H1 (cell line): ENCODE results near the gene RTF1.

Source experiments
- EP300 ChIP-seq, 2 experiments: IDR thresholded peaks; 1 replicate in 1 of 2; 2 replicates in 1 of 2; pipeline ENCODE4 v1.6.1; 2011 to 2012; ENCODE audit warnings: low read depth in 2 of 2, low read length in 2 of 2, mild to moderate bottlenecking in 2 of 2, borderline replicate concordance in 1 of 2, inconsistent platforms in 1 of 2, moderate library complexity in 1 of 2
- HDAC6 ChIP-seq: IDR thresholded peaks from one replicate; pipeline ENCODE4 v1.7.1; 2012; ENCODE audit warnings: low read depth, mild to moderate bottlenecking, inconsistent platforms, low read length, moderate library complexity
- POLR2A ChIP-seq, 2 experiments: IDR thresholded peaks; 1 replicate in 1 of 2; 2 replicates in 1 of 2; pipeline ENCODE4 v1.6.1; 2011; ENCODE audit warnings: low read depth in 2 of 2, low read length in 2 of 2, mild to moderate bottlenecking in 2 of 2; ENCODE audit errors: control extremely low read depth in 1 of 2
- SIN3A ChIP-seq, 2 experiments: IDR thresholded peaks in 1 of 2; conservative IDR thresholded peaks in 1 of 2; 2 replicates each; pipeline ENCODE4 v1.6.1; 2011 to 2012; ENCODE audit warnings: low read length in 2 of 2, improper control_type of control experiment in 1 of 2, low read depth in 1 of 2, mild to moderate bottlenecking in 1 of 2
- TF ChIP-seq, protein P1 (sequence below), 3 experiments: IDR thresholded peaks; 1 replicate in 2 of 3; 2 replicates in 1 of 3; pipeline versions ENCODE4 v1.5.1 to v1.6.1; 2011; ENCODE audit warnings: low read length in 3 of 3, mild to moderate bottlenecking in 3 of 3, inconsistent platforms in 2 of 3, low read depth in 1 of 3, moderate library complexity in 1 of 3; ENCODE audit not compliant: insufficient read depth in 1 of 3; ENCODE audit errors: control extremely low read depth in 1 of 3

DNA sequence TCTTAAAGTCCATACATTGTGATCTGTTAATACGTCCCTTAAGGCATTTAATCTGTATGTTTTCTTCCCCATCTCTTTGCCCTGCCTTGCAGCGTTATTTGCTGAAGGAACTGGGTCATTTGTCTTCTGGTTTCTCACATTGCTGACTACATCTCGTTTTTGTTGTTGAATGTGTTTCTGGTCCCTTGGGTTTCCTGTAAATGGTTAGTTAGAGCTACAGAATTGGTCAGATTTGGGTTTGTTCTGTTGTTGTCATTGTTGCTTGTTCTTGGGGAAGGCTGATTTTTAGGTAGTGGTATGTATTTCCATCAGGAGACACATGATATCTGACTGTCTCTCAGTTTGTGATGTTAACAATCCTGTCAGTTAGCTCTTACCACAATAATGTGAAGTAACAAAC is 49.8 kb downstream of the RTF1 start:
- TF ChIP-seq, protein P1, sequence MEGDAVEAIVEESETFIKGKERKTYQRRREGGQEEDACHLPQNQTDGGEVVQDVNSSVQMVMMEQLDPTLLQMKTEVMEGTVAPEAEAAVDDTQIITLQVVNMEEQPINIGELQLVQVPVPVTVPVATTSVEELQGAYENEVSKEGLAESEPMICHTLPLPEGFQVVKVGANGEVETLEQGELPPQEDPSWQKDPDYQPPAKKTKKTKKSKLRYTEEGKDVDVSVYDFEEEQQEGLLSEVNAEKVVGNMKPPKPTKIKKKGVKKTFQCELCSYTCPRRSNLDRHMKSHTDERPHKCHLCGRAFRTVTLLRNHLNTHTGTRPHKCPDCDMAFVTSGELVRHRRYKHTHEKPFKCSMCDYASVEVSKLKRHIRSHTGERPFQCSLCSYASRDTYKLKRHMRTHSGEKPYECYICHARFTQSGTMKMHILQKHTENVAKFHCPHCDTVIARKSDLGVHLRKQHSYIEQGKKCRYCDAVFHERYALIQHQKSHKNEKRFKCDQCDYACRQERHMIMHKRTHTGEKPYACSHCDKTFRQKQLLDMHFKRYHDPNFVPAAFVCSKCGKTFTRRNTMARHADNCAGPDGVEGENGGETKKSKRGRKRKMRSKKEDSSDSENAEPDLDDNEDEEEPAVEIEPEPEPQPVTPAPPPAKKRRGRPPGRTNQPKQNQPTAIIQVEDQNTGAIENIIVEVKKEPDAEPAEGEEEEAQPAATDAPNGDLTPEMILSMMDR (IDR thresholded peaks at IDR 0.05; ENCODE audit: control extremely low read depth in 1 of 3, insufficient read depth in 1 of 3, low read depth in 1 of 3, low read length in 3 of 3), result no peak
- TF ChIP-seq POLR2A (IDR thresholded peaks at IDR 0.05; ENCODE audit: control extremely low read depth in 1 of 2, low read depth in 2 of 2, low read length in 2 of 2) (no peak), SIN3A (conservative IDR thresholded peaks at IDR 0.05 in 1 of 2, IDR thresholded peaks at IDR 0.05 in 1 of 2; ENCODE audit: low read depth in 1 of 2, low read length in 2 of 2) (no peak), HDAC6 (no peak), EP300 (IDR thresholded peaks at IDR 0.05; ENCODE audit: borderline replicate concordance in 1 of 2, low read depth in 2 of 2, low read length in 2 of 2) (no peak)
